ES-I3 (cell line): ENCODE results near the gene CD226.
"Not testable (repeated sequence)": the region's sequence is repeated elsewhere in the genome, so short reads cannot be mapped to it uniquely, and the experiment has no call there.

Experiments
- H3K36me3 ChIP-seq: 2 replicates; pipeline ENCODE4 v1.6.1; 2013; ENCODE audit warnings: mild to moderate bottlenecking, low read length, control low read depth, moderate library complexity; ENCODE audit not compliant: insufficient read depth
- H3K4me1 ChIP-seq: 2 replicates; pipeline ENCODE4 v1.6.1; 2013; ENCODE audit warnings: mild to moderate bottlenecking, control low read depth, low read length; ENCODE audit not compliant: insufficient read depth
- H3K9ac ChIP-seq: 2 replicates; pipeline ENCODE4 v1.6.1; 2013; ENCODE audit warnings: low read depth, mild to moderate bottlenecking, low read length, moderate library complexity
- H3K9me3 ChIP-seq: 2 replicates; pipeline ENCODE4 v1.6.1; 2013; ENCODE audit warnings: mild to moderate bottlenecking, low read length, moderate library complexity; ENCODE audit not compliant: control insufficient read depth, insufficient read depth

CD226 gene

GRCh38 chr18:69947361-69948133 lies at the start of gene CD226:
CD226 (minus strand) TSS chr18:69947873; CDS start chr18:69947406, 467 bp downstream.
- H3K4me1 ChIP-seq: peaks cover 4% of the 10 kb centered on the region; the same call in 1 of the 2 replicates
- H3K9me3 ChIP-seq: no peaks in the 10 kb centered on the region
- no peaks in the 10 kb centered on the region for H3K36me3 ChIP-seq
- no peak within 1 kb of the TSS for H3K9ac ChIP-seq

- H3K36me3 ChIP-seq: no peaks in the 10 kb centered on the region
- H3K4me1 ChIP-seq: peaks cover 7% of the 10 kb centered on the region; the same call in 1 of the 2 replicates
These were observed 49.5 kb upstream of the CD226 start for GRCh38 chr18:69996951-69997798.

GRCh38 chr18:69996417-69996816 lies 48.7 kb upstream of the CD226 start:
- Histone ChIP-seq H3K9ac (no peak overlapping the region), H3K4me1 (peaks cover 7% of the 10 kb centered on the region; the same call in 1 of the 2 replicates), H3K9me3 (no peaks in the 10 kb centered on the region), H3K36me3 (no peaks in the 10 kb centered on the region)

More at GRCh38 chr18:69996951-69997798, 49.5 kb upstream of the CD226 start:
- H3K9ac ChIP-seq: no peak overlapping the region
- H3K9me3 ChIP-seq: no peaks in the 10 kb centered on the region

- Histone ChIP-seq H3K36me3 (no peaks in the 10 kb centered on the region), H3K4me1 (peaks cover 7% of the 10 kb centered on the region; the same call in 1 of the 2 replicates), H3K9me3 (no peaks in the 10 kb centered on the region), H3K9ac (no peak overlapping the region)
These were observed 48.1 kb upstream of the CD226 start for GRCh38 chr18:69995774-69996173.

GRCh38 chr18:69992776-69993175 lies 45.1 kb upstream of the CD226 start:
- no peak overlapping the region for H3K9ac ChIP-seq
- H3K4me1 ChIP-seq: peaks cover 7% of the 10 kb centered on the region; the same call in 1 of the 2 replicates
- no peaks in the 10 kb centered on the region for H3K36me3 ChIP-seq
- no peaks in the 10 kb centered on the region for H3K9me3 ChIP-seq

GRCh38 chr18:69987870-69988269 lies 40.2 kb upstream of the CD226 start:
- Histone ChIP-seq H3K36me3 (no peaks in the 10 kb centered on the region), H3K4me1 (peaks cover under 1% of the 10 kb centered on the region; the same call in 1 of the 2 replicates), H3K9me3 (no peaks in the 10 kb centered on the region), H3K9ac (no peak overlapping the region)

GRCh38 chr18:69985239-69985638 lies 37.6 kb upstream of the CD226 start:
- Histone ChIP-seq H3K9me3 (no peaks in the 10 kb centered on the region), H3K36me3 (no peaks in the 10 kb centered on the region), H3K4me1 (peaks cover 8% of the 10 kb centered on the region; the same call in 1 of the 2 replicates), H3K9ac (no peak overlapping the region)

GRCh38 chr18:69982417-69982816 lies 34.7 kb upstream of the CD226 start:
- Histone ChIP-seq H3K4me1 (peaks cover 8% of the 10 kb centered on the region; the same call in 1 of the 2 replicates), H3K9ac (no peak overlapping the region), H3K36me3 (no peaks in the 10 kb centered on the region; the same call in 1 of the 2 replicates), H3K9me3 (no peaks in the 10 kb centered on the region)

GRCh38 chr18:69981948-69982347 lies 34.3 kb upstream of the CD226 start:
- H3K36me3 ChIP-seq: no peaks in the 10 kb centered on the region; the same call in 1 of the 2 replicates
- no peak overlapping the region for H3K9ac ChIP-seq
- no peaks in the 10 kb centered on the region for H3K9me3 ChIP-seq
- H3K4me1 ChIP-seq: peaks cover 8% of the 10 kb centered on the region; the same call in 1 of the 2 replicates

- Histone ChIP-seq H3K36me3 (no peaks in the 10 kb centered on the region; the same call in 1 of the 2 replicates), H3K9me3 (no peaks in the 10 kb centered on the region), H3K4me1 (peaks cover 8% of the 10 kb centered on the region; the same call in 1 of the 2 replicates), H3K9ac (no peak overlapping the region)
These were observed 33.5 kb upstream of the CD226 start for GRCh38 chr18:69980982-69981804.

GRCh38 chr18:69980509-69980908 lies 32.8 kb upstream of the CD226 start:
- Histone ChIP-seq H3K9ac (no peak overlapping the region), H3K9me3 (no peaks in the 10 kb centered on the region), H3K36me3 (no peaks in the 10 kb centered on the region; the same call in 1 of the 2 replicates), H3K4me1 (peaks cover 8% of the 10 kb centered on the region; the same call in 1 of the 2 replicates)

- Histone ChIP-seq H3K36me3 (no peaks in the 10 kb centered on the region; the same call in 1 of the 2 replicates), H3K4me1 (peaks cover 8% of the 10 kb centered on the region; the same call in 1 of the 2 replicates), H3K9me3 (no peaks in the 10 kb centered on the region), H3K9ac (no peak overlapping the region)
These were observed 31.4 kb upstream of the CD226 start for GRCh38 chr18:69978732-69979715.

GRCh38 chr18:69975294-69975693 lies 27.6 kb upstream of the CD226 start:
- not testable (repeated sequence) for H3K4me1 ChIP-seq, H3K36me3 ChIP-seq, H3K9me3 ChIP-seq, H3K9ac ChIP-seq
